Right lobe of liver (tissue), 4 donors: Measurements from ENCODE around the gene CBFA2T2.

ENCODE experiments used
- POLR2A ChIP-seq: fragments of 450-650 bp; IDR thresholded peaks from one replicate; pipeline ENCODE4 v1.6.1; 2017; ENCODE audit warnings: antibody characterized with exemption, mild to moderate bottlenecking
- TF ChIP-seq, protein P1 (sequence below), 4 donors: fragments of 200-600 bp in 3 of 4; fragments of 450-650 bp in 1 of 4; IDR thresholded peaks; one replicate each; pipeline versions ENCODE4 v1.5.1 to v1.8.0; 2016 to 2022; ENCODE audit warnings: antibody characterized with exemption in 4 of 4, mild to moderate bottlenecking in 2 of 4
- donor health status: DM: no; HTN: no; CAD: no.
- donor health status: DM: no; HTN: no; CAD: no.
- donor health status: DM: no; HTN: yes; CAD: no.

DNA sequence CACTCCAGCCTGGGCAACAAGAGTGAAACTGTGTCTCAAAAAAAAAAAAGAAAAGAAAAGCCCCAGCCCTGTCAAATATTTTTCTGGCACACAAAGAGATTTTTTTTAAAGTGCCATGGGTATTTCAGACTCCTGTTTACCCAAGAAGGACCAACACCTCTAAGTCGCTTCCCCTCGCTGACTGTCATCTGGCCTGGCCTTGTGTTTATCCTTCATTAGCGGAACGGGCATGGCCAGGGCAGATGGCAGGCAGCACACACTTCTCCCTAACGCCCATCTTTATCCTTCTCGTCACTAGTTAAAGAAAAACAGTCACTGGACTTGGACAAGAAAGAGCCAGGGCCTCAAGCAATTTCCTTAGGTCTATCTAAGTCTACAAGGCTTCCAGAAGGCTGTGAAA lies 7.3 kb upstream of the CBFA2T2 start:
- TF ChIP-seq POLR2A: no peak
- TF ChIP-seq, protein P1, sequence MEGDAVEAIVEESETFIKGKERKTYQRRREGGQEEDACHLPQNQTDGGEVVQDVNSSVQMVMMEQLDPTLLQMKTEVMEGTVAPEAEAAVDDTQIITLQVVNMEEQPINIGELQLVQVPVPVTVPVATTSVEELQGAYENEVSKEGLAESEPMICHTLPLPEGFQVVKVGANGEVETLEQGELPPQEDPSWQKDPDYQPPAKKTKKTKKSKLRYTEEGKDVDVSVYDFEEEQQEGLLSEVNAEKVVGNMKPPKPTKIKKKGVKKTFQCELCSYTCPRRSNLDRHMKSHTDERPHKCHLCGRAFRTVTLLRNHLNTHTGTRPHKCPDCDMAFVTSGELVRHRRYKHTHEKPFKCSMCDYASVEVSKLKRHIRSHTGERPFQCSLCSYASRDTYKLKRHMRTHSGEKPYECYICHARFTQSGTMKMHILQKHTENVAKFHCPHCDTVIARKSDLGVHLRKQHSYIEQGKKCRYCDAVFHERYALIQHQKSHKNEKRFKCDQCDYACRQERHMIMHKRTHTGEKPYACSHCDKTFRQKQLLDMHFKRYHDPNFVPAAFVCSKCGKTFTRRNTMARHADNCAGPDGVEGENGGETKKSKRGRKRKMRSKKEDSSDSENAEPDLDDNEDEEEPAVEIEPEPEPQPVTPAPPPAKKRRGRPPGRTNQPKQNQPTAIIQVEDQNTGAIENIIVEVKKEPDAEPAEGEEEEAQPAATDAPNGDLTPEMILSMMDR (IDR thresholded peaks at IDR 0.05): no peak
